OCI-LY3 (cell line): ENCODE results near the gene KLHL15.

Experiments used
- EZH2phosphoT487 ChIP-seq: fragments of 200-600 bp; shearing (Covaris generic); IDR thresholded peaks from 2 replicates; pipeline ENCODE4 v1.6.1; 2018; ENCODE audit warnings: antibody characterized with exemption, mixed run types, low read depth
- TF ChIP-seq, protein P1 (sequence below): fragments of 200-600, 300-600 bp; sonication (generic); IDR thresholded peaks from 2 replicates; pipeline ENCODE4 v1.5.1; 2014; ENCODE audit warnings: antibody characterized with exemption, low read length, low read depth

GRCh38 chrX:24024819-24025740, 1.9 kb downstream of the KLHL15 start:
- TF ChIP-seq, protein P1, sequence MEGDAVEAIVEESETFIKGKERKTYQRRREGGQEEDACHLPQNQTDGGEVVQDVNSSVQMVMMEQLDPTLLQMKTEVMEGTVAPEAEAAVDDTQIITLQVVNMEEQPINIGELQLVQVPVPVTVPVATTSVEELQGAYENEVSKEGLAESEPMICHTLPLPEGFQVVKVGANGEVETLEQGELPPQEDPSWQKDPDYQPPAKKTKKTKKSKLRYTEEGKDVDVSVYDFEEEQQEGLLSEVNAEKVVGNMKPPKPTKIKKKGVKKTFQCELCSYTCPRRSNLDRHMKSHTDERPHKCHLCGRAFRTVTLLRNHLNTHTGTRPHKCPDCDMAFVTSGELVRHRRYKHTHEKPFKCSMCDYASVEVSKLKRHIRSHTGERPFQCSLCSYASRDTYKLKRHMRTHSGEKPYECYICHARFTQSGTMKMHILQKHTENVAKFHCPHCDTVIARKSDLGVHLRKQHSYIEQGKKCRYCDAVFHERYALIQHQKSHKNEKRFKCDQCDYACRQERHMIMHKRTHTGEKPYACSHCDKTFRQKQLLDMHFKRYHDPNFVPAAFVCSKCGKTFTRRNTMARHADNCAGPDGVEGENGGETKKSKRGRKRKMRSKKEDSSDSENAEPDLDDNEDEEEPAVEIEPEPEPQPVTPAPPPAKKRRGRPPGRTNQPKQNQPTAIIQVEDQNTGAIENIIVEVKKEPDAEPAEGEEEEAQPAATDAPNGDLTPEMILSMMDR: no peak
- TF ChIP-seq EZH2phosphoT487: no peak
